Thoracic aorta (tissue), 2 donors: ENCODE measurements around the gene GPC6. TPM values are rescaled to one million over a fixed set of nuclear protein-coding genes. Genes with fewer than 3 reads are reported as not detected.

ENCODE experiments used
- ATAC-seq: fragments of 150-250 bp; one replicate; pipeline ENCODE4 v1.8.0; 2017; ENCODE audit warnings: low read depth; ENCODE audit not compliant: insufficient number of reproducible peaks, low FRiP score
- DNase-seq: peaks from one replicate; pipeline ENCODE4 v3.0.0-alpha.2; 2020; ENCODE audit warnings: low spot score
- H3K27ac ChIP-seq, 2 donors: fragments of 200-600 bp; sonication (generic); 1 replicate in 1 of 2; 2 replicates in 1 of 2; pipeline ENCODE4 v1.5.1; 2016; ENCODE audit warnings: mild to moderate bottlenecking in 2 of 2, moderate library complexity in 2 of 2
- H3K27me3 ChIP-seq: fragments of 200-600 bp; sonication (generic); replicated peaks from 2 replicates; pipeline ENCODE4 v1.6.0; 2016; ENCODE audit warnings: mild to moderate bottlenecking; ENCODE audit not compliant: insufficient read depth
- H3K36me3 ChIP-seq: fragments of 200-600 bp; sonication (generic); one replicate; pipeline ENCODE4 v1.5.1; 2016
- H3K4me1 ChIP-seq, 2 donors: fragments of 200-600 bp; sonication (generic); 1 replicate in 1 of 2; 2 replicates in 1 of 2; pipeline versions ENCODE4 v1.5.1 to v1.6.0; 2016; ENCODE audit warnings: low read depth in 2 of 2, mild to moderate bottlenecking in 1 of 2; ENCODE audit not compliant: control insufficient read depth in 1 of 2
- H3K4me3 ChIP-seq: fragments of 200-600 bp; sonication (generic); 2 replicates; pipeline ENCODE4 v1.5.1; 2016; ENCODE audit warnings: mild to moderate bottlenecking
- H3K9me3 ChIP-seq: fragments of 200-600 bp; sonication (generic); 2 replicates; pipeline ENCODE4 v1.5.1; 2016
- CTCF ChIP-seq: fragments of 200-600 bp; sonication (generic); IDR thresholded peaks from one replicate; pipeline ENCODE4 v1.5.1; 2019; ENCODE audit warnings: antibody characterized with exemption
- total RNA-seq, 2 donors: library from RNA; depleted of rRNA; stranded (reverse); fragments of >200 nt; gene quantifications; one replicate each; pipeline versions ENCODE4 v1.1.0 to v1.2.3, GENCODE V29; 2016

GPC6 gene
- total RNA-seq, 2 donors from 2014 or later: 34.9 to 56.4 TPM

DNA sequence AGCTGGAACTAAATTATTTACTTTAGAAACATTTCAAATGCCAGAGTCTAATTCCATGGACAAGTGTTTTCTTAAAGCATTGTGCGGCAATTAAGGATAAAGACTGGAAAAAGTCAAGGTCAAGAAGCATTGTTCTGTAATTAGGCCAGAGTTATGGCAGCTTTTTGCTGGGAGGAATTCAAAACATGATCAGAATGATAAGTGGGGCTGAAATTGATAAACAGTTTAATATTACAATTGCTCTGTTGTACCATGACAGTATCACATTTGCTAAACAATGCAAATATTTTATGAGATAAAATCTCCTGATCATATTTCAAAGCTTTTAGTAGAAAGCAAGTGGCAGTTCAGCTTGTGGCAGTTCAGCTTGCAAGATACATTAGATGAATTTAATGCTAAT, 513.7 kb downstream of the GPC6 start:
- Histone ChIP-seq H3K27me3 (no peaks in the 10 kb centered on the region), H3K36me3 (no peaks in the 10 kb centered on the region), H3K4me3 (no peak overlapping the region), H3K4me1 (peaks cover 3 to 30% of the 10 kb centered on the region in 2 donors), H3K27ac (no peak overlapping the region), H3K9me3 (no peaks in the 10 kb centered on the region)
- DNase-seq (no peak), ATAC-seq (no peak)
- TF ChIP-seq CTCF: no peak

DNA sequence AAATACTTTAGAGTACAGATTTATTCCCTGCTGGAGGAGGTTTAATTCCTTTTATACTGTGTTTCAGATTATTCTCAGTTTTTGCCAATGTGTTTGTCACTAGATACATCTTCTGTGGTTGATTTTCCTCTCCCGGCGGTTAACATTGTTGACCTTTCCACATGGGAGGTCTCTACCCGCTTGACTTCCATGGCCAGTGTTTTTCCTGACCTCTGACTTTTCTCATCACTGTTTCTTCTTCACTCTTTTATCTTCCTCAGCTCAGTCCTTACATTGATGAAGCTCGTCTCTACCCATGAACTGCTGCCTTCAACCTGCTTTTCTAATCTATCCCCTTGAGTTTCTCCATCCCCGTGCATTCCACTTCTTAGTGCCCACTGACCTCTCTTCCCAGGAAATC, 517.4 kb downstream of the GPC6 start:
- H3K4me1 ChIP-seq: peaks cover 3% of the 10 kb centered on the region in 2 donors
- ATAC-seq (no peak), DNase-seq (no peak)
- H3K9me3 ChIP-seq: no peaks in the 10 kb centered on the region
- no peak overlapping the region for H3K27ac ChIP-seq
- H3K27me3 ChIP-seq: no peaks in the 10 kb centered on the region
- TF ChIP-seq CTCF: no peak
- no peak overlapping the region for H3K4me3 ChIP-seq
- no peaks in the 10 kb centered on the region for H3K36me3 ChIP-seq

- Histone ChIP-seq H3K4me3 (no peak overlapping the region), H3K27me3 (no peaks in the 10 kb centered on the region), H3K36me3 (no peaks in the 10 kb centered on the region), H3K9me3 (no peaks in the 10 kb centered on the region), H3K27ac (no peak overlapping the region), H3K4me1 (peaks cover 3% of the 10 kb centered on the region in 2 donors)
- no peak for DNase-seq
- ATAC-seq: no peak
- no peak for TF ChIP-seq CTCF
These were observed 518.3 kb downstream of the GPC6 start for GRCh38 chr13:93744886-93745285.

- ATAC-seq: no peak
- no peaks in the 10 kb centered on the region for H3K27me3 ChIP-seq
These were observed 519.3 kb downstream of the GPC6 start for GRCh38 chr13:93745884-93746283.

DNA sequence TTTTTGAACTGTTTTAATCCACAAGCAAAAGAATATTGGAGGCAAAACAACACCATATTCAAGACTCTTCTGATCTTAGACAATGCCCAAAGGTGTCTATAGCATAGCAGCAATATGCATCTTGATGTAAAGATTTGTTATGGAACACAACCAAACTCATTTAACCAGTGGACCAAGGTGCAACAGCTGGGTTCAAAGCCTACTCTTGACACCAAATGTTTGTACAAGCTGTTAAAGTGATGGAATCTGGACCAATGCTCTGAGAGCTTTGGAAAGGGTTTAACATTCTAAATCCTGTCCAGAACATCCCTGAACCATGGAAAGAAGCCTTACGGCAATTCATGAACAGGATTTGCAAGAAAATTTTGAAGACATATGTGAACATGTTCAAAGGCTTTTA, 520.0 kb downstream of the GPC6 start:
- no peaks in the 10 kb centered on the region for H3K9me3 ChIP-seq
- ATAC-seq (no peak), DNase-seq (no peak)
- H3K4me3 ChIP-seq: no peak overlapping the region
- no peak for TF ChIP-seq CTCF
- H3K4me1 ChIP-seq: peaks cover 0 to 3% of the 10 kb centered on the region in 2 donors
- no peak overlapping the region for H3K27ac ChIP-seq
- H3K36me3 ChIP-seq: no peaks in the 10 kb centered on the region
- H3K27me3 ChIP-seq: no peaks in the 10 kb centered on the region

More at GRCh38 chr13:93745884-93746283, 519.3 kb downstream of the GPC6 start:
- Histone ChIP-seq H3K4me1 (peaks cover 0 to 3% of the 10 kb centered on the region in 2 donors), H3K36me3 (no peaks in the 10 kb centered on the region), H3K27ac (no peak overlapping the region), H3K4me3 (no peak overlapping the region), H3K9me3 (no peaks in the 10 kb centered on the region)
- DNase-seq: no peak
- TF ChIP-seq CTCF: no peak
